Medulla oblongata (tissue), 1 donor: ENCODE measurements around the gene LANCL3.
A peak's percentile ranks its signal among the peaks of the same experiment; 100 is the strongest.
"Not testable (repeated sequence)": the region's sequence is repeated elsewhere in the genome, so short reads cannot be mapped to it uniquely, and the experiment has no call there.

Source experiments
- DNase-seq: peaks from one replicate; pipeline ENCODE4 v3.0.0-alpha.2; 2015; ENCODE audit errors: extremely low spot score

LANCL3 gene

DNA sequence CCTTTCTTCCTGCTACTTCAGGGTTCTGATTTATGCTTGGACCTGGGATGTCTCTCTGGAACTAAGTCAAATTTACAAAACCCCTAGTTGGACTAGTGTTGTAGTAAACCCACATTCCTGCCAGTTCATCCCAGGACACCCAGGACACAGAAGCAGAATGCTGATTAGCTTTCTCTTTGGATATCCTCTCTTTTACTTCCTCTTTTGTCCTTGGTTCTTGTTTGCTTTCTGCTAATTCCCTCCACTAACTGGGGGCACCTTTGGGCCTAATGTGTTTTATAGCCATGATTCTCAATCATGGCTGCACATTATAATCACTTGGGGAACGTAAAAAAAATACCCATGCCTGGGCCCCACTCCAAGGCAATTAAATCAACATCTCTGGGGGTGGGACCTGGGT, 42.5 kb downstream of the LANCL3 start:
- DNase-seq = peak; percentile 2

DNA sequence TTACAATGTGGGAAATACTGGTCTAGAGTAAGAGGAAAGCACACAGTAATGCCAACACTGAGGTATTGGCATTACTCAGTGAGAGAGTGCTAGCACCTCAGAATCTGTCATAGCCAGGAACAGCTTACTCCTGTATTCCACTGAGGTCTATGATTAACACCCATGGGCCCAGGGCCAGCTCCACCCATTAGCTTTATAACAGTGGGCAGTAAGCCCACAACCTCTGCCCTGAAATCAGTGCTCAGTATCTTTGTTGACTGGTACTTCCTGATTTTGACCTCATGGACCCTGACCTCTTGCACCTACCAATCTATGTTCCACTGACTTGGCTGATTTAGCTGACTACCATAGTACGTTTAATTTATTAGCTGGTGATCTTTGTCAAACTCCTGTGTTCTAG, 56.1 kb downstream of the LANCL3 start:
- DNase-seq = no peak

DNA sequence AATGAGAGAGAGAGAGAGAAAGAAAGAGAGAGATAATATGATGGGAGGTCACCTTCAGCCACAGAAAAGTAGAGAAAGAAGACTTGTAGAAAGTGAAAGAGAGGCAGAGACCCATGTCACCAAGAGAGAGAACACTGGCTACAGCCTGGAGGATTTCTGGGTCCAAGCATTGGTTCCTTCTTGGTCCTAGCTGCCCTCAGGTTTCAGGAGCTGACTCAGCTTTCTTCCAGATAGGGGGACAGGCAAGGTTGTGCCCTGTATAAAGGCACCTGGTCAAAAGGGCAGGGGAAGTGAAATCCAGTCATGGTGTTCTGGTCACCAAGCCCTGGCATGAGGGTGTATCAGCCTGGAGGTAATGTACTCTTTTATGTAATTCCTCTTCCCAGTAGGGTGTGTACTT, 66.6 kb downstream of the LANCL3 start:
- DNase-seq = no peak

DNA sequence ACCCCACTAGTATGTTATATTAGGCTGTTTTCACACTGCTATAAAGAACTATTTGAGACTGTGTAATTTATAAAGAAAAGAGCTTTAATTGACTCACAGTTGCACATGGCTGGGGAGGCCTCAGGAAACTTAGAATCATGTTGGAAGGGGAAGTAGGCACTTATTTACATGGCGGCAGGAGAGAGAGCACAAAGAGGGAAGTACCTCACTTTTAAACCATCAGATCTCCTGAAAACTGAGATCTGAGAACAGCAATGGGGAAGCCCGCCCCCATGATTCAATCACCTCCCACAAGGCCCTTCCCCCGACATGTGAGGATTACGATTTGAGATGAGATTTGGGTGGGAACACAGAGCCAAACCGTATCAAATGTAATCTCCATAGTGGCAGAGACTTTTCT, 68.7 kb downstream of the LANCL3 start:
- DNase-seq = no peak

DNA sequence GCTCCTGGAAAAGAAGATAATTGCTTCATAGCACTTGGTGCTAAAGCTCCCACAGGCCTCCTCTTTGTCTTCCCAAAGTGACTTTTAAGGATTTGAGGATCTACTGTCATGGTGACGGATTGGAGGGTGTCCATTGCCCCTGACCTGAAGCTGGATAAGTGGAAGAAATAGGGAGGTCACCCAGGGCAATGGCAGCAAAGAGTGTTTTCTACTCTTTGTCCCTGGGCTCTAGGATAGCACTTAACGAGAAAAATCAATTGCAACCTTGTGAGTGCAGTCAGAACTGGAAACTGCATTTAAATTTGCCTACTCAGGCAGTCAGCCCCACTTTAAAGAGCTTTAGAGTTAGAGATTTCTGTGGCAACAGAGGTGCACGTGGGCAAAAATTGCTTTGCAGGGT, 70.4 kb downstream of the LANCL3 start:
- DNase-seq = no peak

DNA sequence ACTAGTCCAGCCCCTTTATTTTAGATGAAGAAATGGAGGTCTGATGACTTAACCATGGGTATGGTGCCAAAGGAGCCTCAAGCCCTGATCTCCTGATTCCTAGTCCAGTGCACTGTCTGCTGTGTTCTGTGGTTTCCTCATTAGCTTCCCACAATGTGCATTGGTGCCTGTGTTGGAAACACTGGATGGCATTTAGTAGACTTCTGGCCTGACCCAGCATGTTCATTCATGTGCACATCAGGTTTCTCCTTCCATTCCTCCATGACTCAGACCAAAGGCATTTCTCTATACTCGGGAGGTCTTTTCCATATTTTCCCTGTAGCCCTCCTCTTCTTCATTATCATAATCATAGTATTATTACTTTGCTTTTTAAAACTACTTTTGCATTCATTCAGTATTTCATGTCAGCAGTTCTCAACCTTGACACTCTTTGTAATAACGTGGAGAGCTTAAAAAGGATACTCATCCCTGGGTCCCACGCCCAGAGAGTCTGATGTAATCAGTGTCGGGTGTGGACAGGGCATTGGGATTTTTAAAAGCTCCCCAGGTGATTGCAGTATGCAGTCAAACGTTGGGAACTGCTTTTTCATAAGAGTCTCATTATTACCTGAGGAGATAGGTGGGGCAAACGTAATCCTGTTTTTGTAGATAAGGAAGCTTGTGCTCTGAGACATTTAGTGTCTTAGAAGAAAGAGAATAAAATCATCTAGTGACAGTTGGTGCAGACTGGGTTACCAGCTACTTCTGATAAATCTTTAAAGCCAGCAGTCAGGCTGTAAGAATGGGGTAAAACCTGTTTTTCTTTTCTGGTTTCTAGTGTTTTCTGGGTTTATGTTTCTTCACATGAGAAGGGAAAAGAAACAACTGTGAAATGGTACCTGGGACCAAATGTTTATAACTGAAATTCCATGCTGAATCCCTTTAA, 73.2 kb downstream of the LANCL3 start:
- DNase-seq = no peak

DNA sequence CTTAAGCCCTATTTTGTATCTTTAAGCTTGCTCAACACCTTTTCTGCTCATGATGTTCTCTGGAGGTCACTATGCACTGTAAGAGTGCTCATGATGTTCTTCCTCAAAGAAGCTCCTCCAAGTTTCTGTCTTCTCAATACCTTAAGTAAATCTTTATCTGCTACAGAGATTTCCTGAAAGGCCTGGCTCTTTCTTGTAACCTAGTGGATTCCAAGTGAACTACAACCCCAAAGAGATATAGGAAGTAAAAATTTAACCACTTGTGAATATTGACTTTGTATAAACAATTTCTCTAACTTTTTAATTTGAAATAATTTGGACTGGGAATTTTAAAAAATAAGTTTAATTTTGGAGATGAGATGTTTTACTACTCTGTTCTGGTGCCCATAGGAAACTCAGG, 74.8 kb downstream of the LANCL3 start:
- no peak for DNase-seq

DNA sequence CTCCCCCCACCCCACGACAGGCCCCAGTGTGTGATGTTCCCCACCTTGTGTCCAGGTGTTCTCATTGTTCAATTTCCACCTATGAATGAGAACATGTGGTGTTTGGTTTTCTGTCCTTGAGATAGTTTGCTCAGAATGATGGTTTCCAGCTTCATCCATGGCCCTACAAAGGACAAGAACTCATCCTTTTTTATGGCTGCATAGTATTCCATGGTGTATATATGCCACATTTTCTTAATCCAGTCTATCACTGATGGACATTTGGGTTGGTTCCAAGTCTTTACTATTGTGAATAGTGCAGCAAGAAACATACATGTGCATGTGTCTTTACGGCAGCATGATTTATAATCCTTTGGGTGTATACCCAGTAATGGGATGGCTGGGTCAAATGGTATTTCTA, 79.4 kb downstream of the LANCL3 start:
- not testable (repeated sequence) for DNase-seq

DNA sequence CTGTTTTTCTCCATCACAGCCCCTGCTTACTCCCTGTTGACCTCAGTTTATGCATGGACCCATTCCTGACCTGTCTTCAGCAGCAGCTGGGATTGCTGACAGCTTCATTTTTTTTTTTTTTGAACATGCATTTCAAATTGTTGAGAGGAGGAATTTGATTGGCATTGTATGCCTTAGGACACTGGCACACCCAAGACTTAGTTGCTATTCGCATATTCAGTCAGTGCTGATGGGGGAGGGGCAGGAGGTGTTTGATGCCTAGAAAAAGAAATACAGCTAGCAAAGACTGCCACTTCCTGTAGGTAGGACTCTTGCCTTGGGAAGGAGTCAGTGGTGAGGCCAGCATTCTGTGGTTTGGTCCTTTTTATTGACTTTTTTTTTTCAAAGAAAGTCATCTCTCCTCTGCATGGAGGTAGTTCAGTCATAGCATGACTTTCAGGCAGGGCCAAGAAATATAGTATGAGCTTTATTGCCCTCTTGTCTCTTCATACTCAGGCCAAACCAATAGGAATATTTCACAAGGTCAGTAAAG, 80.5 kb downstream of the LANCL3 start:
- no peak for DNase-seq

DNA sequence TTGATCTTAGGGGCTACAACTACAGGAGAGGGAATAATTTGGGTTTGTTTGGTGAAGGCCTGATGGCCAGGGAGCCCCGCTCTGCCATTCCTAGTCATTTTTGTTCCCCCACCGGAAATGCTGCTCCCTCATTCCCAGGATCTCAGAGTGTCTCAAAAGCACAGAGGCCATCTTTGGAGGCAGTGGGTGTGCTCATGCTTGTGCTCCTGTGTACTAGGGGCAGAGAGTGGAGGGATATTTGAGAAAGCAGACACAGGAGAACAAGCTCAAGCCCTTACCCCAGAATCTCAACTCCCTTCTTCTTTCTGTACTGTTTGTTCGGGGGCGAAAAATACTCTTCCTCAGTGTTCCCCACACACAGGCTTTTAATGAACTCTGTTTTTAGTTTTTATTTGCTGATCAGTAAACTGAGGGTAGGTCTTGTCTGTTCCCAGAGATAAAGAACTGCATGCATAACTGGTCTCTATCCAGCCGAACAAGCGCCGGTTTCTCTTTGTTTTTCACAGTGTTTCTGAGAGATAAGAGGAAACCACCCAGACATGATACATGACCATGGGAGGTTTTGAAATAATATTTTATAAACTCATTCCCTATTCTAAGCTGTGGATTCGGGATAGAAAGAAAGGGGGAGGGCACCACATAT, 81.2 kb downstream of the LANCL3 start:
- DNase-seq = no peak

DNA sequence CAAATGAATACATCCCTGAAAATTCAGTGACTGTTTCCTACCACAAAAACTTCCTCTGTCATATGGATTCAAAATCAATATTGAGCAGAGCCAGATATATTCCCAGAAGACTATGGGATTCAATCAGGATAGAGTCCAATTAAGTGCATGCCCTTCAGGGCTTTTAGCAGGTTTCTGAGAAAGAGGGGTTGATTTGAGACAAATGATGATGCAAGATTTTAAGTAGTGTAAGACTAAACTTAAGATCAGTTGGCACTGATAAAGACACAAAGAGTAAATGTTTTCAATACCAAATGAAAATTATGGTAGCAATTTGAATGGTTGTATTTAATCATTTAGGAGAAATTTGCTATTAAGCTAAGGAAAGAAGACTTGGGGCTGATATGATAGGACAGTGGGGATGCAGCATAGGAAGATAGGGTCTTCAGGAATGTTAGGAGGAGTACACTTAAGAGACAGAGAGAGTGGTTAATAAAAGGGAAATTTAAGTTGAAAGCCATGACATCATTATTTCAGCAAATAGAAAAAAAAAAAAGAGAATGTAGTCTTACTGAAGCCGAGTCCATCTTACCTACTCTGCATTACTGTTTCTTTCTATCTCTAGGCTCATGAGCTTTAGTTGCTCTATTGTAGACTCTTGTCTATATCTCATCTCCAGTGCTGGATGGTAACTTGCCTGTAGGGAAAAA, 82.1 kb downstream of the LANCL3 start:
- no peak for DNase-seq

DNA sequence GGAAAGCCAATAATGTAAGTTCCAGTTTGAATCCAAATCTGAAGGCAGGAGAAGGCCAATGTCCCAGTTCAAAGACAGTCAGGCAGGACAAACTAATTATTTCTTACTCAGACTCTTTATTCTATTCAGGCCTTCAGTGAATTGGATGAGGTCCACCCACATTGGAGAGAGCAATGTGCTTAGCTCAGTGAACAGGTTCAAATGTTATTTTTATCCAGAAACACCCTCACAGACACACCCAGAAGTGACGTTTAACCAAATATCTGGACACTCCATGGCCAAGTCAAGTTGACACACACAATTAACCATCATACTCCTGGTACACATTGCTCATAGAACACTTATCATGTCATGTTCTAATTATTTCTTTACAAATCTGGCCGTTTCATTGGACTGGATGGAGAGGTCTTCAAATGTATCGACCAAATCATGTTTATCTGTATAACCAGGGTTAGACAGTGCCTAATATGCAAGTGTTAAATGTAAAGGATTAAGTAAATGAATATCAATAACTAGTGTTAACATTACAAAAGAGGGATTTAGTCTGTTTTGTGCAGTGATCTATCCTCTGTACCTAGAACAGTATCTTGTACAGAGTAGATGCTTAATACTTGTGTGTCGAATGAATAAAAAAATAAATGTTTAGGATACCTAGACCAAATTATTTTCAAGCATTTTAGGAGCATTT, 87.0 kb downstream of the LANCL3 start:
- DNase-seq = peak; percentile 7

DNA sequence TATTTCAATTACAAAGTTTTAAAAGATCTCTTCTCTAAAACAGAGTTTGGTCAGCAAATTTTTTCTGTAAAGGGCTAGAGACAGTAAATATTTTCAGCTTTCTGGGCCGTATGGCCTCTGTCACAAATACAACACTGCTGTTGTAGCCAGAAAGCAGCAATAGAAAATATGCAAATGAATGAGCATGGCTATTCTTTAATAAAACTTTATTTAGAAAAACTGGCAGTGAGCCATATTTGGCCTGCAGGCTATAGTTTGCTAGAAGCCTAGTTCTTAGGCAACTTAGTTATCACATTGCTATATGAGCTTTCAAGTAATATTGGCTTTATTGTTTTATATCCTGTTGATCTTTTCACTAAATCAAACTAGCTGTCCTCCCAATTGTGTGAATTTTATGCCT, 87.6 kb downstream of the LANCL3 start:
- DNase-seq = no peak

DNA sequence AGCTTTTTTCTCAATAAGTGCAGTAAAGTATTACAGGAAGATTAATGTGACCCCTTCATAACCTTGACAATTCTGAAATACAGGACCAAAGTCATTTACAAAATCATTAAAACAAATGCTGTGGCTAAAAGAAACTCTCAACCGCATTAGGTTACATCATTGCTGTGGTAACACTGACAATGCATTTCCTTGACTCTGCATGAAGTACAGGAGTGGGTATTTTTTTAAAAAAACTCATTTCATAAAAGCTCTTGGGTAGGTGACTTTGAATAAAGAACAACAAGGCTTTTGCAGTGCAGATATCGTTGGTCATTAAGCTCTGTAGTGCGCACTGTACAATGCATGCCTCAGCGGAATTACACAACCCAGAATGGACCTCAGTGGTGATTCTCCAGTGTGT, 90.7 kb downstream of the LANCL3 start:
- no peak for DNase-seq

DNA sequence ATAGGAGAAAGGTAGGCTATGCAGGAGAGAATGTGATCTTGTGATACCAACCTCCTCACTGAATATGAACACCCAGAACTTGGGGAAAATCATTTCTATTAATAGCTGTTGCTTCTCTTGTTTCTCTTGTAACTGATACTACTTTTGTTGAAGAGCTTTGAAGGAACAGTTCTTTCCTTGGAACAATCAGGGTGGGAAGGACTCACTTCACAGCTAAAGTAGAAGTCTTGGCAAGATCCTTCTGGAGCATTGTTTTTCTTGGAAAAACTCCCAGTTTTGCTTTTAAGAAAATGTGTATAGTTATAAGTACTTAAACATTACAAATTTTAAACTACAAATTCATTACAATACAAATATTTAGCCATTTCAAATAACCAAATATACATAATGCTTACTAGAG, 95.1 kb downstream of the LANCL3 start:
- DNase-seq = peak; percentile 2

DNA sequence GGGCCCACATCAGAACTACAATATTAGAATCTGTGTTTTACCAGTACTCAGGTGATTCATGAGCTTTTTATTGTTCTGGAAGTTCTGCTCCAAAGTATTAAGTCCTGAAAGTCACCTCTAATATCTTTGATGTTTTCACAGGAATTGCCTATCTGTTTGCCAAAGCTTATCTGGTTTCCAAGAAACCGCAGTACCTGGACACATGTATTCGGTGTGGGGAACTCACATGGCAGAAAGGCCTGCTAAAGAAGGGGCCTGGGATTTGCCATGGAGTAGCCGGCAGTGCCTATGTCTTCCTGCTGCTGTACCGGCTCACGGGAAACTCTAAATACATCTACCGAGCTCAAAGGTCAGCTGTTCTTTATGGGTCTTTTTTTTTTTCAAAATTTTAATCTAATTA, 95.7 kb downstream of the LANCL3 start:
- no peak for DNase-seq

DNA sequence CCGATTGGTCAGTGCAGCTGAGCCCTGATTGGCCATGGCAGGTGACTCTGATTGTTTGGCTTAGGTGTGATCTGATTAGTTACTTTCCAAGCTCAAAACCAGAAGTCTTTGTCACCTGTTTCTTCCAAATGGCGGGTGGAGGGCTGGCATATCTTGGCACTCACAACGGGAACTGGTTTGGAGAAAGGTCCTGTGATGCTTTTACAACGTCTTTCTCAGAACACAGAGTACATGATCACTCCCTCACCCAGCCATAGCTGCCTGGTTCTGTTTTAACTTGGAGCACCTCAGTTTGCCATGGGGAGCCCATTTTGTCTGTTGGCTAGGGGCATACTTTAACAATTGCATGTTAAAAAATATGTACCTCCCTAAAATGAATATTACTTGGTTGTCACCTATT, 101.1 kb downstream of the LANCL3 start:
- no peak for DNase-seq

DNA sequence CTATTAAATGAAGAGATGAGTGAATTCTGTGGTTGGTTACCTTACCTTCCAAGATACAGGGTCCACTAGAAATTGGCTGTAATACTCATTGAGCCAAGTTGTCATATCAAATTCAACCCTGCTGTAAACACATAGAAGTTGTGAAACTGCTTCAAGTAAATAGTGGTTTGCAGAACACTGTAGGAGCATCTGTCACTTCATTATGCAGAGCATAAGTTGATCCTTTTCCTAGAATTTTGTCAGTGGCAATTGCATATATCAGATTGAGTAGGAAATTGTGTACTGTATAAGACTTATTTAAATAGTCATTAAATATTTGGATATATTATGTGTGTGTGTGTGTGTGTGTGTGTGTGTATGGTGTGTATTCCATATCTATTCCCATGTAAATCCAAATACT, 105.3 kb downstream of the LANCL3 start:
- no peak for DNase-seq

DNA sequence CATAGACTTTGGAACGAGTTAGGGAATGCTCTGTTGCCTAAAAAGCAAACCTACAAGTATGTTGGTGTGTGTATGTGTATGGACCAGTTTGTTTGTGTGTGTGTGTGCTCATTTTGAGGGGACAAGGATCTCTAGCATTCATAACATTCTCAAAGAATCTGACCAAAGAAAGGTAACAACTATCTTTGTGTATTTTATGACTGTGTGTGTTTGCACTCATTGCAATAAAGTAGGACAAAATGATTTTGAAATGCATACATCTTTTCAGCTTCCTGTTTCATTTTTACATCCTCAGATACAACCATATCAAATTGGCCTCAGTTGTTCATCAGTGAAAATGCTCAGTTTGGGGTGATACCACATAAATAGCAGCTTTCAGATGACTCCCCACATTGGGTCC, 105.8 kb downstream of the LANCL3 start:
- no peak for DNase-seq

DNA sequence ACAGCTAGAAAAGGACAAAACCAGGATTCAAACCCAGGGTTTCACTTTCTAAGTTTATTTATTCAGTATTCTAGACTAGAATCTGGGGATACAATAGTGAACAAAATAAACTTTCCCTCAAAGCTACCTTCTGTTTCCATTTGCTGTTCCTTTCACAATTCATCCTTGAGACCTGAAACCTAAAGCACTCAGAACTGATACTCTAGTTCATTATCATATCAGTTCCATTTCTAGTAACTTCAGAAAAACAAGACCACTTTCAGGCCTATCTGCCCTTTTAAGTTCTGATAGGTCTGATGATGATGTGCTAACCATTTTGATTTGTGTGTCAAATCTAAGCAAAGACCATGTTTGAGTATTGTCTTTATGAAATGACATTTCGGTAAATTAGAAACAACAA, 106.3 kb downstream of the LANCL3 start:
- DNase-seq = no peak

DNA sequence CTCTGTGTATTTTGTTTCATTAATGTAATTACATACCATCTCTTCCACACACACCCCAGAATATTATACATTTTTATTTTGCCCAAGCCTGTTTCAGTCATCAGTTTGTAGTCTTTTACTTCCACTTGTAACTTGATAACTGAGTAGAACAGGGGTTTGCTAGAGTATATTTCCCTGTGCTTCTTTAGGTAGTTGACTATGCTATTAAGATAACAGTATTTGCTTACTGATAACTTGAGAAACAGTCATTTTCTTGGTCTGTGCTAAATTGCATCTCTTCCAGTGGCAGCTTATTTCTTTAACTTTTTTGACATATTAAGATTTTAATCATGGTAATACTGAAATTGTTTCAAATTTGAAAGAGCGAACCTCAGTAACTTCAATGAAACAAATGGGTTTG, 107.1 kb downstream of the LANCL3 start:
- DNase-seq = no peak

DNA sequence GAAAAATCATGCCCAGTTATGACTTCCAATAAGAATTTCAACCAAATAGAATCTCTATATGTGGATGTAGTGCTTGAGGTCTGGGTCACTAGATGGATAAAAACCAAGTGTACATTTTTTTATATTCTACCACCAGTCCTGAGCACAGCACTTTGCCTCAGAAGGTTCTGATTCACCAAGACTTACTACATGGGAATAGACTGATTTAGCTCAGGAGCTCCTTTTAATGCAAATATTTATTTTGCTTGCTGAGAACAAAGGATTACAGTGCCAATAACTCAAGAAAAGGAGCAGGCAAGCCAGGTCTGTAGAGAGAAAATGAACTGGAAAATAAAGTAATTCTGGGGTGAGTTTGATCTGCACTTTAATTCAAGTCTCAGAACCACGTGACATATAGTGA, 107.8 kb downstream of the LANCL3 start:
- no peak for DNase-seq
